ENCODE results near the gene FREM2. TPM values are rescaled to one million over a fixed set of nuclear protein-coding genes. Genes with fewer than 3 reads are reported as not detected.

FREM2 gene
- polyA plus RNA-seq, 1 of the 3 experiments (the other 2 are of a cell fraction), result not detected

DNA sequence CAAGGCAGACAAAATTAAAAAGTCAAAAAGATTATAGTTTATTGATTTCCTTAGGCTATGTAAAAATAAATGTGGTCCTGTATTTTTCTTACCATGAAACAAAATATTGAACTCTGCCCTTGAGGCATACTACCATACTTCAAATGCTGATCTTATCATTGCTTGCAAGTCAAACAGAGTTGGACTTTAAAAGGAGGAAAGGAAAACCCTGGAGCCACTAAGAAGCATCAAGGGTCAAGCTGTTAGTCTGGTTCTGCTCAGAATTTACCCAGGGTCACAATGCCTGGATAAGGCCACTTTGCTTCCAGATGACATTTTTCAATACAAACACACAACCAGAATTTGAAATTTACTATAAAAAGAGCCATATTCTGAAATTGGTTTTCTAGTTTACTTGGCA lies 2.2 kb upstream of the FREM2 start:
- no peaks in the 10 kb centered on the region for H3K79me2 ChIP-seq (ENCODE audit: insufficient read depth)
- H3K4me3 ChIP-seq (ENCODE audit: low read depth in 2 of 2, low read length in 1 of 2), result no peak overlapping the region
- TF ChIP-seq CHD2 (IDR thresholded peaks at IDR 0.05; ENCODE audit: low read length, partially characterized antibody) (no peak), NFIC (IDR thresholded peaks at IDR 0.05; ENCODE audit: borderline replicate concordance) (no peak), FOSL2 (IDR thresholded peaks at IDR 0.05; ENCODE audit: borderline replicate concordance, low read depth) (no peak), GABPA (IDR thresholded peaks at IDR 0.05; ENCODE audit: low read depth) (no peak), FOXM1 (IDR thresholded peaks at IDR 0.05; ENCODE audit: low read depth) (no peak), EP300 (IDR thresholded peaks at IDR 0.05; ENCODE audit: borderline replicate concordance in 1 of 2, low read depth in 1 of 2, low read length in 1 of 2) (no peak), MXI1 (IDR thresholded peaks at IDR 0.05; ENCODE audit: low read depth, low read length) (no peak), GATA2 (CRISPR knock-in tag; IDR thresholded peaks at IDR 0.05) (no peak), ELF1 (IDR thresholded peaks at IDR 0.05) (no peak), MEF2A (IDR thresholded peaks at IDR 0.05; ENCODE audit: borderline replicate concordance, low read depth) (no peak), SMC3 (IDR thresholded peaks at IDR 0.05; ENCODE audit: low read depth, low read length) (no peak), POLR2AphosphoS5 (IDR thresholded peaks at IDR 0.05; ENCODE audit: low read depth, low read length) (no peak), RXRA (IDR thresholded peaks at IDR 0.05; ENCODE audit: borderline replicate concordance, low read depth) (no peak)
- TF ChIP-seq, protein P1, sequence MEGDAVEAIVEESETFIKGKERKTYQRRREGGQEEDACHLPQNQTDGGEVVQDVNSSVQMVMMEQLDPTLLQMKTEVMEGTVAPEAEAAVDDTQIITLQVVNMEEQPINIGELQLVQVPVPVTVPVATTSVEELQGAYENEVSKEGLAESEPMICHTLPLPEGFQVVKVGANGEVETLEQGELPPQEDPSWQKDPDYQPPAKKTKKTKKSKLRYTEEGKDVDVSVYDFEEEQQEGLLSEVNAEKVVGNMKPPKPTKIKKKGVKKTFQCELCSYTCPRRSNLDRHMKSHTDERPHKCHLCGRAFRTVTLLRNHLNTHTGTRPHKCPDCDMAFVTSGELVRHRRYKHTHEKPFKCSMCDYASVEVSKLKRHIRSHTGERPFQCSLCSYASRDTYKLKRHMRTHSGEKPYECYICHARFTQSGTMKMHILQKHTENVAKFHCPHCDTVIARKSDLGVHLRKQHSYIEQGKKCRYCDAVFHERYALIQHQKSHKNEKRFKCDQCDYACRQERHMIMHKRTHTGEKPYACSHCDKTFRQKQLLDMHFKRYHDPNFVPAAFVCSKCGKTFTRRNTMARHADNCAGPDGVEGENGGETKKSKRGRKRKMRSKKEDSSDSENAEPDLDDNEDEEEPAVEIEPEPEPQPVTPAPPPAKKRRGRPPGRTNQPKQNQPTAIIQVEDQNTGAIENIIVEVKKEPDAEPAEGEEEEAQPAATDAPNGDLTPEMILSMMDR (IDR thresholded peaks at IDR 0.05), result no peak
- TF ChIP-seq, protein P2, sequence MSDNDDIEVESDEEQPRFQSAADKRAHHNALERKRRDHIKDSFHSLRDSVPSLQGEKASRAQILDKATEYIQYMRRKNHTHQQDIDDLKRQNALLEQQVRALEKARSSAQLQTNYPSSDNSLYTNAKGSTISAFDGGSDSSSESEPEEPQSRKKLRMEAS (IDR thresholded peaks at IDR 0.05; ENCODE audit: low read depth), result no peak
- TF ChIP-seq, protein P3, sequence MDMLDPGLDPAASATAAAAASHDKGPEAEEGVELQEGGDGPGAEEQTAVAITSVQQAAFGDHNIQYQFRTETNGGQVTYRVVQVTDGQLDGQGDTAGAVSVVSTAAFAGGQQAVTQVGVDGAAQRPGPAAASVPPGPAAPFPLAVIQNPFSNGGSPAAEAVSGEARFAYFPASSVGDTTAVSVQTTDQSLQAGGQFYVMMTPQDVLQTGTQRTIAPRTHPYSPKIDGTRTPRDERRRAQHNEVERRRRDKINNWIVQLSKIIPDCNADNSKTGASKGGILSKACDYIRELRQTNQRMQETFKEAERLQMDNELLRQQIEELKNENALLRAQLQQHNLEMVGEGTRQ (IDR thresholded peaks at IDR 0.05; ENCODE audit: borderline replicate concordance, low read depth, low read length), result no peak
- TF ChIP-seq, protein P4, sequence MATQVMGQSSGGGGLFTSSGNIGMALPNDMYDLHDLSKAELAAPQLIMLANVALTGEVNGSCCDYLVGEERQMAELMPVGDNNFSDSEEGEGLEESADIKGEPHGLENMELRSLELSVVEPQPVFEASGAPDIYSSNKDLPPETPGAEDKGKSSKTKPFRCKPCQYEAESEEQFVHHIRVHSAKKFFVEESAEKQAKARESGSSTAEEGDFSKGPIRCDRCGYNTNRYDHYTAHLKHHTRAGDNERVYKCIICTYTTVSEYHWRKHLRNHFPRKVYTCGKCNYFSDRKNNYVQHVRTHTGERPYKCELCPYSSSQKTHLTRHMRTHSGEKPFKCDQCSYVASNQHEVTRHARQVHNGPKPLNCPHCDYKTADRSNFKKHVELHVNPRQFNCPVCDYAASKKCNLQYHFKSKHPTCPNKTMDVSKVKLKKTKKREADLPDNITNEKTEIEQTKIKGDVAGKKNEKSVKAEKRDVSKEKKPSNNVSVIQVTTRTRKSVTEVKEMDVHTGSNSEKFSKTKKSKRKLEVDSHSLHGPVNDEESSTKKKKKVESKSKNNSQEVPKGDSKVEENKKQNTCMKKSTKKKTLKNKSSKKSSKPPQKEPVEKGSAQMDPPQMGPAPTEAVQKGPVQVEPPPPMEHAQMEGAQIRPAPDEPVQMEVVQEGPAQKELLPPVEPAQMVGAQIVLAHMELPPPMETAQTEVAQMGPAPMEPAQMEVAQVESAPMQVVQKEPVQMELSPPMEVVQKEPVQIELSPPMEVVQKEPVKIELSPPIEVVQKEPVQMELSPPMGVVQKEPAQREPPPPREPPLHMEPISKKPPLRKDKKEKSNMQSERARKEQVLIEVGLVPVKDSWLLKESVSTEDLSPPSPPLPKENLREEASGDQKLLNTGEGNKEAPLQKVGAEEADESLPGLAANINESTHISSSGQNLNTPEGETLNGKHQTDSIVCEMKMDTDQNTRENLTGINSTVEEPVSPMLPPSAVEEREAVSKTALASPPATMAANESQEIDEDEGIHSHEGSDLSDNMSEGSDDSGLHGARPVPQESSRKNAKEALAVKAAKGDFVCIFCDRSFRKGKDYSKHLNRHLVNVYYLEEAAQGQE (IDR thresholded peaks at IDR 0.05; ENCODE audit: low read depth, low read length), result no peak
- TF ChIP-seq, protein P5, sequence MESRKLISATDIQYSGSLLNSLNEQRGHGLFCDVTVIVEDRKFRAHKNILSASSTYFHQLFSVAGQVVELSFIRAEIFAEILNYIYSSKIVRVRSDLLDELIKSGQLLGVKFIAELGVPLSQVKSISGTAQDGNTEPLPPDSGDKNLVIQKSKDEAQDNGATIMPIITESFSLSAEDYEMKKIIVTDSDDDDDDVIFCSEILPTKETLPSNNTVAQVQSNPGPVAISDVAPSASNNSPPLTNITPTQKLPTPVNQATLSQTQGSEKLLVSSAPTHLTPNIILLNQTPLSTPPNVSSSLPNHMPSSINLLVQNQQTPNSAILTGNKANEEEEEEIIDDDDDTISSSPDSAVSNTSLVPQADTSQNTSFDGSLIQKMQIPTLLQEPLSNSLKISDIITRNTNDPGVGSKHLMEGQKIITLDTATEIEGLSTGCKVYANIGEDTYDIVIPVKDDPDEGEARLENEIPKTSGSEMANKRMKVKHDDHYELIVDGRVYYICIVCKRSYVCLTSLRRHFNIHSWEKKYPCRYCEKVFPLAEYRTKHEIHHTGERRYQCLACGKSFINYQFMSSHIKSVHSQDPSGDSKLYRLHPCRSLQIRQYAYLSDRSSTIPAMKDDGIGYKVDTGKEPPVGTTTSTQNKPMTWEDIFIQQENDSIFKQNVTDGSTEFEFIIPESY (IDR thresholded peaks at IDR 0.05; ENCODE audit: borderline replicate concordance, low read depth), result no peak
- H3F3A ChIP-seq (replicated peaks; ENCODE audit: insufficient read depth), result no peaks in the 10 kb centered on the region
- no peak for DNase-seq
- H3K27me3 ChIP-seq (ENCODE audit: insufficient read depth), result peaks cover 27% of the 10 kb centered on the region; the same call in 1 of the 2 replicates
- no peaks in the 10 kb centered on the region for H3K9me2 ChIP-seq
- no peaks in the 10 kb centered on the region for H3K36me3 ChIP-seq (replicated peaks in 1 of 2; ENCODE audit: control insufficient read depth in 1 of 2, insufficient read depth in 2 of 2, low read length in 1 of 2)
- H3K27ac ChIP-seq (ENCODE audit: low read depth in 2 of 2, low read length in 1 of 2), result no peak overlapping the region
- CTCF ChIA-PET, result interaction anchor here (1.3 to 2.5 kb wide), 3 partner anchors 12 to 79 kb away, joined by 3 to 17 read pairs (median 6); no protein-coding TSS in a partner anchor
- no peaks in the 10 kb centered on the region for H3K4me1 ChIP-seq (ENCODE audit: control insufficient read depth in 1 of 2, insufficient read depth in 2 of 2, low read depth in 1 of 2, low read length in 1 of 2)
- H3K9me3 ChIP-seq, result no peaks in the 10 kb centered on the region
- H2AFZ ChIP-seq (ENCODE audit: low read depth), result no peak overlapping the region
- POLR2A ChIA-PET, result no interaction called here
- H4K20me1 ChIP-seq (ENCODE audit: insufficient read depth), result no peaks in the 10 kb centered on the region
- H3K9ac ChIP-seq, result no peak overlapping the region
- no peak overlapping the region for H3K4me2 ChIP-seq
